ENCODE measurements around the gene OLFML2A. TPM values are rescaled to one million over a fixed set of nuclear protein-coding genes. Genes with fewer than 3 reads are reported as not detected.
"Not testable (repeated sequence)": the region's sequence is repeated elsewhere in the genome, so short reads cannot be mapped to it uniquely, and the experiment has no call there.

OLFML2A gene
- total RNA-seq, 1 experiment from 2014 or later, result 9.3 TPM

DNA sequence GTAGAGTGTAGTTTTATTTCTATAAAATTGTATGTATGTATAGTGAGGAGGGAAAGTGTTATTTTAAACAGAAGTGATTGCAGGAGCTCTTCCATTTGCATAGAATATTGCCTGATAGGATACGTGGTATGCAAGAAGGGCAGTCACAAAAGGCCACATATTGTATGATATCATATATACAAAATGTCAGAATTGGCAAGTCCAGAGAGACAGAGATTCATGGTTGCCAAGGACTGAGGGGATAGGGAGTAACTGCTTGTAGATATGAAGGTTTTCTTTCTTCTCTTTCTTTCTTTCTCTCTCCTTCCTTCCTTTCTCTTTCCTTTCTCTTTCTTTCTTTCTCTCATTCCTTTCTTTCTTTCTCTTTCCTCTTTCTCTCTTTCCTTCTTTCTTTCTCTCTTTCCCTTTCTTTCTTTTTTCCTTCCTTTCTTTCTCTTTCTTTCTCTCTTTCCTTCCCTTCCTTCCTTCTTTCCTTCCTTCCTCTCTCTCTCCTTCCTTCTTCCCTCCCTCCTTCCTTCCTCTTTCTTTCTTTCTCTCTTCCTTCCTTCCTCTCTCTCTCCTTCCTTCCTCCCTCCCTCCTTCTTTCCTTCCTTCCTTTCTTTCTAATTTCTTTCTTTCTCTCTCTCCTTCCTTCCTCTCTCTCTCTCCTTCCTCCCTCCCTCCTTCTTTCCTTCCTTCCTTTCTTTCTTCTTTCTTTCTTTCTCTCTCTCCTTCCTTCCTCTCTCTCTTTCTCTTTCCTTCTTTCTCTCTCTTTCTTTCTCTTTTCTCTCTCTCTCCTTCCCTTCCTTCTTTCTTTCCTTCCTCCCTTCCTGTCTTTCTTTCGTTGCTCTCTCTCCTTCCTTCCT, 51.8 kb downstream of the OLFML2A start:
- DNase-seq (ENCODE audit: low read depth), result no peak

DNA sequence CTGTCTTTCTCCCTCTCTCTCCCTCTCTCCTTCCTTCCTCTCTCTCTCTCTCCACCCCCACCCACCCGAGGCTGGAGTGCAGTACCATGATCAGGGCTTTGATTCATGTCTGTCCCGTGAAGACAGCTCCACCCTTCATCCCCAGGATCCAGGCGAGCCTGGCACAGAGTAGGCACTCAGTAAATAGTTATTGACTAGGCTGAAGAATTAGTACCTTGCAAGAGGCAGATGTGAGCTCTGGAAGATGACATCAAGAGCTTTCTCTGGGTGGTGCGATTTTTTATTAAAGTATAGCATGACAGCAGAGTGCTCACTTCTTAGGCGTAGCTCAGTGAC, 52.4 kb downstream of the OLFML2A start:
- no peak for DNase-seq (ENCODE audit: low read depth)

DNA sequence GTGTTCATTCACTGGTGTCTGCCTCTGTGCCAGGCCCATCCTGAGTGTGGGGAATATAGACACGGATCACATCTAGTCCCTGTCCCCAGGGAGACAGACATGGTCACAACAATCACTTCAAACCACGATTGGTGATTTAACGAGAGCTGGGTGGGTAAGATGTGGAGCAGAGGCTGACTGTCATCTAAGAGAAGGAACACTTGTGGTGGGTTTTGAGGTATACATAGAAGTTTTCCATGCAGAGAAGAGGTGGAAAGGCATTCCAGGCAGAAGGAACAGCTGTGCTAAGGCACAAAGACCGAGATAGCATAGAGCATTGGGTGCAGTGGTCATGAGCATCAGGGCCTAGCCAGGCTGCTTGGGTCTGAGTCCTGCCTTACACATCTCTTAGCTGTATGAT, 53.7 kb downstream of the OLFML2A start:
- no peak for DNase-seq (ENCODE audit: low read depth)

DNA sequence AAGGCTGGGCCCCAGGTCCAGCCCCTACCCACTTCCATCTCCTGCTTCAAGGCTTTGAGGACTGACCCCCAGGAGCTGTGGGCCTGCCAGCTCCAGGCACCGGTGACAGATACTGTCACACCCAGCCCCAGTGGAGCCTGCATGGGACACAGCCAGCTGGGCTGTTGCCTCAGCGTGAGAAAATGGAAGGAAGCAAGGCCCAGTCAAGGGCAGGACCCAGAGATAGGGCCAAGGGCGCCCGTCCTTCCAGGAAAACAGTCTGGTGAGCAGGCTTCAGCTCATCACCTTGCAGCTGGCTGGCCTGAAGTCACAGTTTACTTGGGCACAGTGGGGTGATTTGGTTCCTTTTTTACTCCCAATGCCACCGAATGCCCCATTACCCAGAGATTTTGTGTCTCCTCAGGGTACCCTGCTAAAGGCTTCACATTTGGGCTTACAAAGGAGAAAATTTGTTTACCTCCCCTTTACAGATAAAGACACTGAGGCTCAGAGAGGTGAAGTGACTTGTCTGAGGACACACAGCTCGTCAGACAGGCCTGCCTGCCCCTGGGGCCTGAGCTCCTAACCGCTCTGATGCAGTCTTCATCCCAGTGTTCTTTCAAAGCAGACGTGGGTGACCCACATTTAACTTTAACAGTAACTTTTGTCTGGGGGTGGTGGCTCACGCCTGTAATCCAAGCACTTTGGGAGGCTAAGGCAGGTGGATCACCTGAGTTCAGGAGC, 54.9 kb downstream of the OLFML2A start:
- no peak for DNase-seq (ENCODE audit: low read depth)

DNA sequence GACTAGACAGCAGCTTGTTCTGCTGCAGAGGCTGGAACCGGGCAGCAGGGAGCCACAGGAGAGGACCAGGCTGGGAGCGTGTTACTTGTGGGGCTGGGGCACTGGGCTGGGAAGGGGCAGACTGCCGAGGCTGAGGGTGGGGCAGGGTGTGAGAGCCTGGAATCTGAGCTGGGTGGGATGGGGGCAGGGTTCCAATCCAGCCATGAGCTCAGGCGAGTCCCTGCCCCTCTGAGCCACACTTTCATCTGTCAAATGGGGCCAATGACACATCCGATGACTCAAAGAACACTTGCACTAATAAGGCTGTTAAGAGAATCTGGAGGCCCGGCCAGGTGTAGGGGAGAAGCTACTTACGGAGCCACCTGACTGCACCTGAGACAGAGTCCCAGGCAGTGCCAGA, 57.7 kb downstream of the OLFML2A start:
- DNase-seq (ENCODE audit: low read depth), result peak; percentile 83

DNA sequence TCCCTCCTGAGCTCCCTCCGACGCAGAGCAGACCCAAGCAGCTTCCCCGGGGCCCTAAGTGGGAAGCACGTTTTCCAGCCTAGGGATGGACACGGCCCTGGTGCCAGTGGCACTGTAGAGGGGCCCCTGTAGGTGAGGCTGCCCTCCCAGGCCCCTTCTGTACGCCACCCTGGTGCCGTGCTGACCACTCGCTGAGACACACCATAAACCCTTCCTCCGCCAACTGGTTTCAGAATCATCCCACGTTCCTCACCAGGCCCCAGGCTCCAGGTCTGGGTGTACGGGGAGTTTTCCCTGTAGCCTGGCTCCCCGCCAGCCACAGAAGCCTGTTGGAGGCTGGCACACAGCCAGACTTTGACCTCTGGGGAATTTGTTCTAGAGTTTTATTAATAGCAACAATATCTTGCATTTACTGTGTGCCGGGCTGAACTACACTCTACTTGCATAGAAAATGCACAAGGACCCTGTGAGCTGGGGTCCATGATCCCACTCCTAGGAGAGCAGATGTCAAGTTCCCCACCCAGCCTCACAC, 58.2 kb downstream of the OLFML2A start:
- peak; percentile 92 for DNase-seq (ENCODE audit: low read depth)

DNA sequence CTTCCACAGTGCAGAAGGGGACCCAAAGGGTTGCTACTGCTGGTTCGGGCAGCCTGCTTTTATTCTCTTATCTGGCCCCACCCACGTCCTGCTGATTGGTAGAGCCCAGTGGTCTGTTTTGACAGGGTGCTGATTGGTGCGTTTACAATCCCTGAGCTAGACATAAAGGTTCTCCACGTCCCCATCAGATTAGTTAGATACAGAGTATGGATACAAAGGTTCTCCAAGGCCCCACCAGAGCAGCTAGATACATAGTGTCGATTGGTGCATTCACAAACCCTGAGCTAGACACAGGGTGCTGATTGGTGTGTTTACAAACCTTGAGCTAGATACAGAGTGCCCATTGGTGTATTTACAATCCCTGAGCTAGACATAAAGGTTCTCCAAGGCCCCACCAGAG, 61.2 kb downstream of the OLFML2A start:
- not testable (repeated sequence) for DNase-seq (ENCODE audit: low read depth)

DNA sequence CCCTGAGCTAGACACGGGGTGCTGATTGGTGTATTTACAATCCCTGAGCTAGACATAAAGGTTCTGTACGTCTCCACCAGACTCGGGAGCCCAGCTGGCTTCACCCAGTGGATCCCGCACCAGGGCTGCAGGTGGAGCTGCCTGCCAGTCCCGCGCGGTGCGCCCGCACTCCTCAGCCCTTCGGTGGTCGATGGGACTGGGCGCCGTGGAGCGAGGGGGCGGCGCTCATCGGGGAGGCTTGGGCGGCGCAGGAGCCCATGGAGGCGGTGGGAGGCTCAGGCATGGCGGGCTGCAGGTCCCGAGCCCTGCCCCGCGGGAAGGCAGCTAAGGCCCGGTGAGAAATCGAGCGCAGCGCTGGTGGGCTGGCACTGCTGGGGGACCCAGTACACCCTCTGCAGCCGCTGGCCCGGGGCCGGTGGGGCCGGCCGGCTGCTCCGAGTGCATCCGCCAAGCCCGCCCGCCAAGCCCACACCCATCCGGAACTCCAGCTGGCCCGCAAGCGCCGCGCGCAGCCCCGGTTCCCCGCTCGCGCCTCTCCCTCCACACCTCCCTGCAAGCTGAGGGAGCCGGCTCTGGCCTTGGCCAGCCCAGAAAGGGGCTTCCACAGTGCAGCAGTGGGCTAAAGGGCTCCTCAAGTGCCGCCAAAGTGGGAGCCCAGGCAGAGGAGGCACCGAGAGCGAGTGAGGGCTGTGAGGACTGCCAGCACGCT, 61.8 kb downstream of the OLFML2A start:
- DNase-seq (ENCODE audit: low read depth), result not testable (repeated sequence)

DNA sequence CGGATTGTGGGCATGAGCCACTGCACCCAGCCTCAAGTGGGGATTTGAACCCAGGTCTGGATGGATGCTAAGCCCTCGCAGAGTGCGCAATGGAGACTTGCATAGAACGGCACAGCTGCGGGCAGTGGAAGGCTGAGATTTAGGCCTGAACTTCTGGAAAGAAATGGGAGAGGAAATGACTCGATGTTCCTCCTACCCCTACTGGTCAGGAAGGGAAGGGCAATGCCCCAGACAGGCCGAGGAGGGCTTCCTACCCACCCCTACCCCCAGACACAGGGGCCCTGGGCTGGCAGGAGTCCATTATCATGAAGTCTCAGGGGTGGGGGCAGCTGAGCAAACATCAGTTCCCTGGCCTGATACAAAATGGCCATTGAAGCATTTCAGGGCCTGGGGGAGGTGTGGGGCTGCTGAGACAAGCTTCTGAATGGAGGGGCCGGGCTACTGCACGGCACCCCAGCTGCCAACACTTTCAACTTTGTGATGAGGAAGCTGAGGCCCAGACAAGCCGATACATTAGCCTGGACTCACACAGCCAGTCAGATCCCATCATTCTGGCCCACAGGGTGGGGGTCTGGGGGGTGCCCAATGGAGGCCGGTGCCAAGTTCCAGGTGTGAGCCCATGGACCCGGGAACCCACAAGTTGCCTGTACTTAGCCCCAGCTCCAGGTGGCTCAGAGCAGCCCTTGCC, 62.8 kb downstream of the OLFML2A start:
- peak; percentile 34 for DNase-seq (ENCODE audit: low read depth)

DNA sequence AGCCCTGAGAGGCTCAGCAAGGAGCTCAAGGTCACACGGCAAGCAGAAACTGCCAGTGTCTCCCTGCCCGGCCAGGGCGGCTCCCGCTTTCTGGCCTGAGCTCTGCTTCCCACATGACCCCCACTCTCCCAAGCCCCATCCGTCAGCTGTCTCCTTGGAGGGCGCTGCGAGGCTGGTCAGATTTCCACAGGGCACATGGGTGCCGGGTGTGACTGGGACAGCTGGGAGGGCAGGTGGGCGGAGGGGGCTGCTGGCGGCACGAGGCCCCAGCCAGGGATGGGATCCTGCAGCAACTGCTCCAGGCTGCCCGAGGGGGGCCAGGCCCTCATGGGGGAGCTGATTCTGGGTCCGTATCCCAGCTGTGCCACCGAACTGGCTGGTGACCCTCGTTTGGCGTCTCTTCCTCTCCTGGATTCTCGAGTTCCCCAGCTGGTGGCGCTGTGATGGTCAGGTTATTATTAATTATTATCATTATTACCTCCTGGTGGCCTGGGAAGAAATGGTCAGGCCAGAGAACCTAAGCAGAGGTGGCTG, 63.4 kb downstream of the OLFML2A start:
- no peak for DNase-seq (ENCODE audit: low read depth)

DNA sequence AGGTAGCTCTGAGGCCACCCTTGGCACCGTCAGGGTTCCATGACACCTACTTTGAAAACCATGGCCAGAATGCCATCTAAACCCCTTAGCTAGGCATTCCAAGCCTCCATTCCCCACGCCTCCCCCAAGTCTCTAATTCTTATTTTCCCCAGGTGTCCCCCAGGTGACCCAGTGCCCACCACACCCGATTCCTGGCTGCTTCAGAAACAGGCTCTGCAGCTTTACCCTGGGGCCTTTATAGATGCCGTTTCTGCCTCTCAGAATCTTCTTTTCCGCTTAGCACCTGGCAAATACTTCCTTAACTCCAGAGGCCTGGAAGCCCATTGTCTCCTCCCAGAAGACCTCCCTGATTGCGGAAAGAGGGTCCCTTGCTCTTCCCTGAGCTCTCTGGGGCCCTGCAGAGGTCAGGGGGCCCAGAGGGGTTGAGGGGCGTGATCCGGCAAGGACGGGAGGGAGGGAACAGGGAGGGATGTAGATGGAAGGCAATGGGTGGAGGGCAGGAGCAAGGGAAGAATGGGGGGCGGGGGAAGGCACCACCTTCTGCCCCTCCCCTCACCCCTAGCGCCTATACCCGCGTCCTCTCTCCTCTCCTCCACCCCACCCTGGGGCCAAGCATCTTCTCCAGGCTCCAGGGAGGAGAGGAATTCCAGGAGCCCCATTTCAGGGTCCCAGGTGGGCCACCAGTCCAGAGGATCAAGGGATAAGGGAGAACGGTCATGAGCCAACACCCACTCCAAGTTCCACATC, 64.3 kb downstream of the OLFML2A start:
- no peak for DNase-seq (ENCODE audit: low read depth)

DNA sequence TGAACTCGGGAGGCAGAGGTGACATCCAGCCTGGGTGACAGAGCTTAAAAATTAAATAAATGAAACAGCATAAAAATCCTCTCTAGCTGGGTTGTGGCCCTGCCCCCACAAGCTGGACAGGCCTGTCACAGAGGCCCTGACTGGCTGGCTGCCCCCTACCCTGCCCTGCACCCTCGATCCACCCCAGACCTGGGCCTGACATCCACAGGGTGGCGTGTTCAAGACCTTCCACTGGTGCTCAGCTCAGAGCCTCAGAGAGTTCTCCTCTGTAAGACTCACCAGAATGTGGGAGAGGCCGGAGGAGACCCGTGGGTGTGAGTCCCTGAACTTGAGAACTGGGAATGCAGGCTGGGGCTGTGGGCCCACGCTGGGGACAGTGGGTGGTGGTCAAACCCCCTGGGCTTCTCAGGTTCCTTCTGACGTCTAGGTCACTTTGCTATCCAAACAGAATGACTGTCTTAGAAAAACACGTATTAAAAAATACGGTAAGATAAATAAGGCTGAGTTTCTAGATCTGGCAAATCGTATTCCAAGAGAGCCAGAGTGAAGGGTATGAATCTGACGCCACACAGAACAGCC, 66.6 kb downstream of the OLFML2A start:
- no peak for DNase-seq (ENCODE audit: low read depth)

DNA sequence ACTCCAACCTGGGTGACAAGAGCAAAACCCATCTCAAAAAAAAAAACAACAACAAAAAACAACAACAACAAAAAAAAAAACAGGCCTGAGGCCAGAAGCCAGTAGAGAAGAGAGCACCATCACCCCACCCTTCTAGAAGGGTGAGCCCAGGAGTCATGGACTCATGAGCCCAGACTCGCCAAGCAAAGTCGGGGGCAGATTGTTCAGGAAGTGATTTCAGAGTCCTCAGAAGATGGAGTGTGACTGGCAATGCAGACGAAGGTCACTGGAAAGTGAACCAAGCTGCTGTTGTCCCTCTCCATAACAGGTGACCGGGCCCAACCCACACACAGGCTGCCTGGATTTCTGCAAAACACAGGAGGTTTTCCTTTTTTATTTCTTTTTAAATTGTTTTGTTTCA, 67.4 kb downstream of the OLFML2A start:
- no peak for DNase-seq (ENCODE audit: low read depth)

DNA sequence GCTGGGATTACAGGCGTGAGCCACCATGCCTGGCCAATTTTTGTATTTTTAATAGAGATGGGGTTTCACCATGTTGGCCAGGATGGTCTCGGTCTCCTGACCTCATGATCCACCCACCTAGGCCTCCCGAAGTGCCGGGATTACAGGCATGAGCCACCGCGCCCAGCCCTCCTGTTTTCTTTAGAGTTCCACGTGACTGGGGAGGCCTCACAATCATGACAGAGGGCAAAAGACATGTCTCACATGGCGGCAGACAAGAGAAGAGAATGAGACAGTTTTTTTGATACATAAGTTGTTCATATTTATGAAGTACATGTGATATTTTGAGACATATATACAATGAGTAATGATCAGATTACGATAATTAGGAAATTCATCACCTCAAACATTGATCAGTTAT, 69.5 kb downstream of the OLFML2A start:
- DNase-seq (ENCODE audit: low read depth), result not testable (repeated sequence)

DNA sequence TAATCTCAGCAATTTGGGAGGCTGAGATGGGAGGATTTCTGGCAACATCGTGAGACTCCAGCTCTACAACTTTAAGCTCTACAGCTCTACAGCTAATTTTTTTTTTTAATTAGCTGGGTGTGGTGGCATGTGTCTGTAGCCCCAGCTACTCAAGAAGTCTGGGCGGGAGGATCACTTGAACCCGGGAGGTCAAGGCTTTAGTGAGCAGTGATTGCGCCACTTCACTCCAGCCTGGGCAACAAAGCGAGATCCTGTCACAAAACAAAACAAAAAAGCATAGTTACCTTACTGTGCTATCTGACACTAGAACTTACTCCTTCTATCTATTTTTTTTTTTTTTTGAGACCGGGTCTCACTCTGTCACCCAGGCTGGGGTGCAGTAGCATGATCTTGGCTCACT, 70.0 kb downstream of the OLFML2A start:
- no peak for DNase-seq (ENCODE audit: low read depth)

DNA sequence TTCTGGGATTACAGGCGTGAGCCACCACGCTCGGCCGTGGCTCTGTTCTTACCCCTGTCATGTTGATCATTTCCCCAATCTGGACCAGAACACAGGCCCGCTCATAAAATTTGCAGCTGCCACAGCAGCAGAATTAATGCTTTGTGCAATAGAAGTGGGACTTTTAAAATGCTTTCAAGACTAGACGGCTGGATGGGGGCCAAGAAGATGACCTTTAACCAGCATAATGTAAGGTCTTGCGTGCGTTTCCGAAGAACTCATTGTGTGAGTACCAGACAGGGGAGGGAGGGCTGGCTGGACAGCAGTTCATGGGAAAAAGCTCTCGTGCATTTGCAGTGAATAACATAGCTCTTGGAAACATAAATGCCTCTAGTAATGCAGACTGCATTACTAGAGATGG, 72.9 kb downstream of the OLFML2A start:
- DNase-seq (ENCODE audit: low read depth), result peak; percentile 70

DNA sequence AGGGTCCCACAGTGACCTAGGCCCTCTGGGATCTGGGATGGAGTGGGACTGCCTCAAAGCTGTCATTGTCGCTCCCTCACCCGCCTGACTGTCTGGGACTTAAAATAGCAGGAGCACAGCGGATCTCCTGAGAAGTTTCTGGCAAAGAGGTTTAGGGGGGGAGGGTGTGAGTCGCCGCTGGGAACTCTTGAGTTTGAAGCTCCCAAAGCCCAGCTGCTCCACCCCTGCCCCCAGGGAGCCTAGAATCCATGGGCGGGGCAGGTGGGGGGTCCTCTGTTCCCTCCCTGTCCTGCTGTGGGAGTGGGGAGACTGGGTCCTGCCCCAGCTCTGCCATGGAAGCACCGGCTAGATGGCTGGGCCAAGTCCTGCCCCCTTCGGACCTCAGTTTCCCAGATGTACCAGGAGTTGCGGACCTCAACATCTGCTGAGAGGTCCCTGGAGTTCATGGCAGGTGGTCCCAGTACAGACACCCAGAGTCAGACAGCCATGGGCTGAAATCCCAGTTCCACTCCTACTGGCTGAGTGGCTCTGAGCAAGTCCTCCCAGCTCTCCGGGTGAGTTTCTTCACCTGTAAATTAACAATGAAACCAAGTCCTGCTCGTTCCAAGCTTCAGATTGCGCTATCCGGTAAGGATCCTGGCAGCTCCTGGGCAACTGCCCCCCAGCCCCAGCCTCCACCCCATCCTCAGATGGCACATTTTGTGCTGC, 75.3 kb downstream of the OLFML2A start:
- DNase-seq (ENCODE audit: low read depth), result no peak

DNA sequence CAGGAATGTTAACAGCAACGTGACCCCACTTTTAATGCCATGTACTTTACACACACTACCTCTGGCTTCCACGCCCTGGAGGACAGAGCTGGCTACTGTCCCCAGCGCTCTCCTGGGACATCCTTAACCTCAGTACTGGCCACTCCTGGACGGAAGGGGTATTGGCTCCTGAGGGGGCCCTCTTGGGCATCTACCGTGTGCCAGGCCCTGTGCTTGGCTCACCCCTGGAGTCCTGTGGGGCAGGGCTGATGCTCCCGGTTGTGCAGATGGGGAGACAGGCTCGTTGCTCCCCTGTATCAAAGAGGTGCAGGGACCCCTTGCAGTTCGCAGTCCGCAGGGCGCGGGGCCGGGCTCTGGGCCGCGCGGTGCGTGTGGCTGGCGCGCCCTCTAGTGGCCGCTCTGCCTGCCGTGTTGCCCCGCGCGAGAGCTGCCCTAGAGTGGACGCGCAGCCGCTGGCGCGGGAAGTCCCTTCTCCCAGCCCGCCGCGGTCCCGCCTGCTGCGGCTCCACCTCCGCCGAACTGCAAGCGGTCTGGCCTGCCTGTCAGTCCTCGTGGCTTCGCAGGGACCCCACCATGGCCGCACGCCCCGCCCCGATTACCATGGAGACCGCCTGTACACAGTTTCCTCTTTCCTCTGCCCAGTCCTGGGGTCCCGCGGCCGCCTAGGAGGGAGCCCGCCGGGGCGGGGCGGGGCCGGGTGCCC, 76.0 kb downstream of the OLFML2A start, which contains the start of gene WDR38:
TSS of gene WDR38 (plus strand) at position 632 of the 703 bp plus-strand sequence. CDS start 72 bp downstream, outside the sequence.
- DNase-seq (ENCODE audit: low read depth), result peak; percentile 79

DNA sequence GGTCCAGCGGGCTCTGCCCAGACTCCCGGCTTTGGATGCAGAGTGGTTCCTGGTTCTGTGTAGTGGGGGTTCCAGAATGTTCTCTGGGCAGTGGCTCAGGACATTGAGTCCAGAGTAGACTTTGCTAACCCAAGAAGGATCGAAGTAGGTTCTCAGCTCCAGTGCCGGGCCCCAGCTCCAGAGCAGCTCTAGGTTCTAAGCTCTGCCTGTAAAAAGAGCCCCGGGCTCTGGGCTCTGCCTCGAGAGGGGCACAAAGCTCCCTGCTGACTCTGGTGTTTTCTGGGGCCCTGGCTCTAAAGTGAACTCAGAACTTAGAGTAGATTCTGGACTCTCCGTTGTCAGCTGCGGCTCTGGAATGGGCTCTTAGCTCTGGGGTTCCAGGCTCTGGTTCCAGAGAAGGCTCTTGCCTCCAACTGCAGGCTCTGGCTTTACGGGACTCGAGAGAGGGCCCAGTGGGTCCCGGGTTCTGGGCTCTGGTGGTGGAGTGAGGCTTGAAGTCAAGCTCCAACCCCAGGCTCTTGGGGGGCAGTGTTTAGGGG, 76.7 kb downstream of the OLFML2A start:
- DNase-seq (ENCODE audit: low read depth), result peak; percentile 20

Measured in M059J (cell line).